Cardiac septum (tissue), 1 donor: ENCODE data around the gene PCNX3. TPM values are rescaled to one million over a fixed set of nuclear protein-coding genes. Genes with fewer than 3 reads are reported as not detected.
"Not testable (repeated sequence)": the region's sequence is repeated elsewhere in the genome, so short reads cannot be mapped to it uniquely, and the experiment has no call there.

Source experiments
- DNase-seq: peaks from one replicate; pipeline ENCODE4 v3.0.0-alpha.2; 2020; ENCODE audit warnings: low spot score
- intact Hi-C: fragments of 100-400 bp; cut with DNase I; formaldehyde crosslinking; loops from one replicate; pipeline ENCODE4 v1.14.0; 2022
- microRNA-seq: library from miRNA; unstranded; fragments of <30 nt; microRNA quantifications from one replicate; pipeline ENCODE4 v1.2.0, GENCODE V29; 2020
- total RNA-seq: library from RNA; stranded (reverse); fragmentation: NEBNext Ultra II Directional; extraction: Animal tissue kit (Norgen Biotek cat#: 25700); gene quantifications from one replicate; pipeline ENCODE4 v1.2.1, GENCODE V29; 2021
- donor health status: DM: no; HTN: no; CAD: no.

The PCNX3 gene
- total RNA-seq, 1 donor from 2014 or later = 15.9 TPM

- intact Hi-C loops = loop anchor here (1.0 to 2.0 kb wide), 2 partner anchors 8 to 47 kb away; partner anchors contain the start of genes MAP3K11 and PCNX3
These were observed 46.1 kb downstream of the PCNX3 start for GRCh38 chr11:65661599-65662246.

GRCh38 chr11:65662247-65662798 lies 46.7 kb downstream of the PCNX3 start:
- no peak for DNase-seq
- intact Hi-C loops = loop anchor here (1.0 to 2.0 kb wide), 2 partner anchors 9 to 48 kb away; partner anchors contain the start of genes MAP3K11 and PCNX3

More at GRCh38 chr11:65661599-65662246, 46.1 kb downstream of the PCNX3 start:
- no peak for DNase-seq

DNA sequence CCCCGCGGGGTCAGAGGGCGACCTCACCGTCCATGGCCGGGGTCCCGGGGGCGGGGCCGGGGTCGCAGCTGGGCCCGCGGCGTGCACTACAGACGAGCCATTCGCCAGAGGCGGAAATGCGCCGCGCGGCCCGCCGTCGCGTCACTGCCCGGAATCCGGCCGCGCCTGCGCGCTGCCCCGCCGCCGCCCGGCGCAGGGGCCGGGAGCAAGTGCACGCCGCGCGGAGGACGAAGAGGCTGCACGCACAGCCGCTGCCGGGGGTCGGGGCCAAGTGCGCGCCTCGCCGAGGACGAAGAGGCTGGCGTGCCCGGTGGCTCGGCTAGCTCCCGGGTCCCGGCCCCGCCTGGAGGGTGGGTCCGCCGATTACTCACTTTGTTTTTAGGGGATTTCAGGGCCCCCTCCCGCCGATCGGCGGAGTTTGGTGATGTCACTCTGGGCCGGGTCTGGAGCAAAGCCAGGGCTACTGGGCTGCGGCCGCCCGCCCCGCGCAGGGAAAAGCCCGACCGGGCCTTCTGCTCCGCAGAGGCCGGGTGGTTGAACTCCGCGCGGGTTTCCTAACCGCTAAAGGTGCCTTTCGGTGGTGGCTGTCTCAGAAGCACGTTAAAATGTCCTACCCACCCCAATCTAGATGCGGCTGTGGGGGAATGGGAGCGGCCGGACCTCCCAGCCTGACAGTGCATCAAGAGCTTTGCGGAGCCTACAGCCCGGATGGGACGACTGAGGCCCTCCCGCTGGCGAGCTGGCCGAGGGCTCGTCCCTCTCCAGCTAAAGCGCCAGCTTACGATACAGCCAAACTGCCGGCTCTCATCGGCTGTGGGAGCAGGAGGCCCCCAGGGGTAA lies 47.4 kb downstream of the PCNX3 start, which contains the start of gene RELA:
TSS of gene RELA (minus strand) at position 118 of the 840 bp plus-strand sequence. CDS start at position 34, 84 bp downstream.
- DNase-seq = peak; percentile 96
- intact Hi-C loops = loop anchor here (1.0 to 2.0 kb wide), 2 partner anchors 10 to 48 kb away; partner anchors contain the start of genes MAP3K11 and PCNX3

GRCh38 chr11:65663639-65664200 lies 48.1 kb downstream of the PCNX3 start:
- DNase-seq = peak; percentile 87
- intact Hi-C loops = loop anchor here (2.0 kb wide), 1 partner anchor 49 kb away; the partner anchor contains the start of genes MAP3K11 and PCNX3

DNA sequence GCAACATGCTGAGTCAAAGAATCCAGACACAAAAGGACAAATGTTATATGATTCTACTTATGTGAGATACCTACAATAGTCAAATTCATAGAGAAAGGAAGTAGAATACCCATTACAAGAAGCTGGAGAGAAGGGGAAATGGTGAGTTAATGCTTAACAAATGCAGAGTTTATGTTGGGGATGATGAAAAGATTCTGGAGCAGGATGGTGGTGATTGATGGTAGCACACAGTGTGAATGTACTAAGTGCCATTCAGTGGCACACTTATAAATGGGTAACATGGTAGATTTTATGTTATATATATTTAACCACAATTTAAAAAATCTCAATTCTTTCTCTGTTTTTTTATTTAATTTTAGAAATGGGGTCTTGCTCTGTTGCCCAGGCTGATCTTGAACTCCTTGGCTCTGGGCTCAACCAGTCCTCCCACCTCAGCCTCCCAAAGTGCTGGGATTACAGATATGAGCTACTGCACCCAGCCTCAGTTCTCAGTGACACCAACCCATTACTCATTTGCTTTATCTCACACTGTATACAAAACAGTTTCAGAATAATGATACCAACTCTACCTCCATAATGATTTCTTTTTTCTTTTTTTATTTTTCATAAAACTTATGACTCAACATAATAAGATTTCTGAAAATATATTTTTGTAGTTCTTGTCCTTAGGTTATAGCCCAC lies 56.7 kb downstream of the PCNX3 start:
- no peak for DNase-seq
- intact Hi-C loops = no loop called here

DNA sequence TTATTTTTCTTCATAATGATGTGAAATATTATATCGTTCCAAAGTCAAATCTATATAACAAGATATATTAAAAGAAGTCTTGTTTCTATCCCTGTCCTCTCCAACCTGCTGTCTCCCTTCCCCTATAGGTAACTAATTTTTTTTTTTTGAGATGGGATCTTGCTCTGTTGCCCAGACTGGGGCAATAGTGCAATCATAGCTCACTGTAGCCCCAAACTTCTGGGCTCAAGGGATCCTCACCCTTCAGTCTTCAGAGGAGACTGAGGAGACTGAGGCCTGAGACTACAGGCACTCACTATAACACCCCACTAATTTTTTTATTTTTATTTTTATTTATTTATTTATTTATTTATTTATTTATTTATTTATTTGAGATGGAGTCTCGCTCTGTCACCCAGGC lies 57.4 kb downstream of the PCNX3 start:
- no peak for DNase-seq
- intact Hi-C loops = no loop called here

GRCh38 chr11:65680192-65680743 lies 64.7 kb downstream of the PCNX3 start:
- intact Hi-C loops = no loop called here
- DNase-seq = no peak

- intact Hi-C loops, DNase-seq: not testable (repeated sequence)
These were observed 67.9 kb downstream of the PCNX3 start for GRCh38 chr11:65683480-65683879.

GRCh38 chr11:65685981-65686380 lies 70.4 kb downstream of the PCNX3 start:
- intact Hi-C loops = no loop called here
- no peak for DNase-seq

Small RNA genes within 50 kb of the gene (microRNA-seq; reads per million reads assigned to microRNA genes)
- not detected for gene MIR4489
- gene MIR4690 = not detected

Other genes starting within 250 kb of the PCNX3 start
- 10.5 TPM for gene SLC25A45, start 233.1 kb upstream of the PCNX3 start, total RNA-seq
- 14.4 TPM for gene FRMD8, start 229.1 kb upstream of the PCNX3 start, total RNA-seq
- 668 TPM for gene NEAT1, start 193.0 kb upstream of the PCNX3 start, total RNA-seq
- 9,850 TPM for gene MALAT1, start 116.7 kb upstream of the PCNX3 start, total RNA-seq
- 60.2 TPM for gene SCYL1, start 90.7 kb upstream of the PCNX3 start, total RNA-seq
- 148 TPM for gene LTBP3, start 57.4 kb upstream of the PCNX3 start, total RNA-seq
- 28.3 TPM for gene ZNRD2, start 45.3 kb upstream of the PCNX3 start, total RNA-seq
- 47.4 TPM for gene FAM89B, start 43.2 kb upstream of the PCNX3 start, total RNA-seq
- gene EHBP1L1, start 39.7 kb upstream of the PCNX3 start, total RNA-seq = 174 TPM
- gene KCNK7, start 20.0 kb upstream of the PCNX3 start, total RNA-seq = 1.5 TPM
- 42.5 TPM for gene MAP3K11, start 1.6 kb upstream of the PCNX3 start, total RNA-seq
- 29.7 TPM for gene SIPA1, start 22.3 kb downstream of the PCNX3 start, total RNA-seq
- gene RELA, start 47.1 kb downstream of the PCNX3 start, total RNA-seq = 45.0 TPM
- gene KAT5, start 96.5 kb downstream of the PCNX3 start, total RNA-seq = 49.2 TPM
- 48.8 TPM for gene RNASEH2C, start 105.0 kb downstream of the PCNX3 start, total RNA-seq
- gene AP5B1, start 165.2 kb downstream of the PCNX3 start, total RNA-seq = 8.7 TPM
- not detected for gene OVOL1, start 171.3 kb downstream of the PCNX3 start, total RNA-seq
- 0.54 TPM for gene SNX32, start 218.2 kb downstream of the PCNX3 start, total RNA-seq
- 434 TPM for gene CFL1, start 242.4 kb downstream of the PCNX3 start, total RNA-seq
- 37.6 TPM for gene MUS81, start 244.7 kb downstream of the PCNX3 start, total RNA-seq